AG10803 (cell line): ENCODE measurements around the gene PKNOX2.

Experiments
- DNase-seq: peaks from one replicate; pipeline ENCODE4 v3.0.0; 2010; ENCODE audit warnings: low read depth
- H3K4me3 ChIP-seq: 2 replicates; pipeline ENCODE4 v1.5.1; 2011; ENCODE audit warnings: mild to moderate bottlenecking, low read length, control low read depth
- TF ChIP-seq, protein P1 (sequence below): conservative IDR thresholded peaks from 2 replicates; pipeline ENCODE4 v1.5.1; 2011; ENCODE audit warnings: mild to moderate bottlenecking, low read length, control low read depth, inconsistent platforms

The PKNOX2 gene

DNA sequence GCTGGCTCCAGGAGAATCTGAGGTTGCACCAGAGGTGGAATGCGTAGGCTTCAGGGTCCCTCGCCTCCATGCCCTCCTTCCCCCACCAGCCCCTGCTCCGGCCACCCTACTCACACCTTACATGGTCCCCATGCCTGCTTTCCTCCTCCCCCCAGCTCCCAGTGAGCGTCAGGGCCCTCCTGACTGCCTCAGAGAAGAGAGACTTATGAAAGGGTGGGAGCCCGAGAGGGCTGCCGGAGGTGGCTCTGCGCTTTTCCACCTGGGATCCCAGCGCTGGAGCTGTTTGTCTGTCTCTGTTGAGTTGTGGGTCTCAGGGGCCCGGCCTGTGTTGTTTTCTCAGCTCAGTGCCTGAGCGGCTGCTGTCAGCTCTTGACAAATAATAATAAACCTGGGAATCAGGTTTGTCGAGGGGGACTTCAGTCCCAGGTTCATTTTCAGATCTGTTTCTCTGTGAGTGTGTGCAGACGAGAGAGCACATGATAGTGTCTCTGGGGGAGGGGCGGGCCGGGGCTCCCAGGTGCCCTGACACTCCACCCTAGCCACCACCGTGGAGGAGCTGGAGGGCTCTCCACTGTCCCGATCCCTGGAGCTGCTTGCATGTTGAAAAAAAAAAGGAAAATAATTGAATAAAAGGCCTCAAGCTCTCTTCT, 177.9 kb downstream of the PKNOX2 start:
- TF ChIP-seq, protein P1, sequence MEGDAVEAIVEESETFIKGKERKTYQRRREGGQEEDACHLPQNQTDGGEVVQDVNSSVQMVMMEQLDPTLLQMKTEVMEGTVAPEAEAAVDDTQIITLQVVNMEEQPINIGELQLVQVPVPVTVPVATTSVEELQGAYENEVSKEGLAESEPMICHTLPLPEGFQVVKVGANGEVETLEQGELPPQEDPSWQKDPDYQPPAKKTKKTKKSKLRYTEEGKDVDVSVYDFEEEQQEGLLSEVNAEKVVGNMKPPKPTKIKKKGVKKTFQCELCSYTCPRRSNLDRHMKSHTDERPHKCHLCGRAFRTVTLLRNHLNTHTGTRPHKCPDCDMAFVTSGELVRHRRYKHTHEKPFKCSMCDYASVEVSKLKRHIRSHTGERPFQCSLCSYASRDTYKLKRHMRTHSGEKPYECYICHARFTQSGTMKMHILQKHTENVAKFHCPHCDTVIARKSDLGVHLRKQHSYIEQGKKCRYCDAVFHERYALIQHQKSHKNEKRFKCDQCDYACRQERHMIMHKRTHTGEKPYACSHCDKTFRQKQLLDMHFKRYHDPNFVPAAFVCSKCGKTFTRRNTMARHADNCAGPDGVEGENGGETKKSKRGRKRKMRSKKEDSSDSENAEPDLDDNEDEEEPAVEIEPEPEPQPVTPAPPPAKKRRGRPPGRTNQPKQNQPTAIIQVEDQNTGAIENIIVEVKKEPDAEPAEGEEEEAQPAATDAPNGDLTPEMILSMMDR, result no peak
- no peak overlapping the region for H3K4me3 ChIP-seq
- no peak for DNase-seq

DNA sequence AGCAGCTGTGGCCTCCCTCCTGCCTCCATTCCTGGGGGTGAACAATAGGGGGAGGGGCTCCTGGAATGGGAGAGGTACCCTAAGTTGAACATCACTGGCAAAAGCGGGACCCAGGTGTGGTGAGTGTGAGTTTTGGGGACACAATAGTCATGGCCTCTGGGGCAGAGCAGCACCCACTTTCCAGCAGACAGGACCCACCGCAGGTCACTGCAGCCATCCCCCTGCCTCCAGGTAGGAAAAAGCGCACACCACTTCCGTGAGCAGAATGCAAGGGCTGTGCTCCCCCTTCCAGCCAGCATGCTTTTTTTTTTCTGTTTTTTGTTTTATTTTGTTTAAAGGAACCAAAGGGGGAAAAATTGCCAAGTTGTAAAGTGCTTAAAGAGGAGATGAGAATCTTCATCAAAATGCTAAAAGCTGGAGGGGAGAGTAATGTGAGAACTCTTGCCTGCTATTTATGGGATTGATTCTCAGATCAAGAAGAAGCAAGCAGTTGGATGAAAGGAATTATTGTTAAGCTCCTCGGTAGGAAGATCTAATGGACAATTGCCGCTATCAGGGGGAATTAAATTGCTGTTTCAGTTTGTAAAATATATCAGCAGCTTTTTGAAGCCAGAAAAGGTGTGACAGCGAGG, 178.7 kb downstream of the PKNOX2 start:
- DNase-seq, result no peak
- H3K4me3 ChIP-seq, result no peak overlapping the region
- TF ChIP-seq, protein P1, result no peak

DNA sequence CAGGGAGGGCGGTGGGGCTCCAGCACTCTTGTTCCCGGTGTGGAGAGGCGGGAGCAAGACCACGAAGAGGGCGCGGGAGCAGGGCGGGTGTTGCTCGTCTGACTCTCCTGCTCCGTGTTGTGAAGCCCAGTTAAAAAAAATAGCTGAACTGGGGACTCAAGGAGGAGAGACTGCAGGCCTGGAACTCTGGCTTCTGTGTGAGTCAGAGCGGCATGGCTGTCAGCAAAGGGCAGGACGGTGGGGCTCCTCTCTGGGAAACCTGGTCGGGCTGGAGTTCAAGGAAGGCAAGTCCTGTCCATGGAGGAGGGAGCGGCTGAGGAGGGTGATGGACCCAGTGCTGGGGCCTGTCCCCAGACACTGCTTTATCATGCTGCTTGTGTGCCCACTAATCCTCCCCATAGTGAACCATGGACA, 179.2 kb downstream of the PKNOX2 start:
- TF ChIP-seq, protein P1, result no peak
- no peak for DNase-seq
- no peak overlapping the region for H3K4me3 ChIP-seq

DNA sequence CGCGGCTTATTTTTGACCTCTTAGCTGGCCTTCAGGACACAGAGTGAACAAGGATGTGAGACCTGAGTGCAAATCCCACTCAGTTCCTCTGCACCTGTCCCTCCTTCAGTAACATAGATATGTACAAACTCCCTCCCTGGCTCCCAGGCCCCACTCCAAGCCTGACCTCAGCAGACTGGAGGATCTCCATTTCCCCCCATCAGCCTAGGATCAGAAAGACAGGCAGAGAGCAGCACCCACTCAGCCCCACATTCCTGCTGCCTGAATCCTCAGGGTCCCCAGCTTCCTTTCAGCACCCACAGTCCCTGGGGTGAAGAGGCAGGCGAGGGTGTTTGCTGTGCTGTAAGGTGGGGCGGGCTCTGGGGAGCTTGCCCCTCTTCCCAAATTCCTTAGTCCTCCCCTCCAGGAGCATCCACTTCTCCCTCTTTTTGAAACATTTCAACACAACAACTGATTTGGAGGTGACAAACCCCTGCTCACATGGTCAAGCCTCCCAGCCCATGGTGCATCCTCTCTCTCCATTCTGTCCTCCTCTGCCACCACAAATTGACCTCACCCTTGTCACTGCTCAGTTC, 180.4 kb downstream of the PKNOX2 start:
- DNase-seq, result no peak
- TF ChIP-seq, protein P1, result no peak
- no peak overlapping the region for H3K4me3 ChIP-seq

DNA sequence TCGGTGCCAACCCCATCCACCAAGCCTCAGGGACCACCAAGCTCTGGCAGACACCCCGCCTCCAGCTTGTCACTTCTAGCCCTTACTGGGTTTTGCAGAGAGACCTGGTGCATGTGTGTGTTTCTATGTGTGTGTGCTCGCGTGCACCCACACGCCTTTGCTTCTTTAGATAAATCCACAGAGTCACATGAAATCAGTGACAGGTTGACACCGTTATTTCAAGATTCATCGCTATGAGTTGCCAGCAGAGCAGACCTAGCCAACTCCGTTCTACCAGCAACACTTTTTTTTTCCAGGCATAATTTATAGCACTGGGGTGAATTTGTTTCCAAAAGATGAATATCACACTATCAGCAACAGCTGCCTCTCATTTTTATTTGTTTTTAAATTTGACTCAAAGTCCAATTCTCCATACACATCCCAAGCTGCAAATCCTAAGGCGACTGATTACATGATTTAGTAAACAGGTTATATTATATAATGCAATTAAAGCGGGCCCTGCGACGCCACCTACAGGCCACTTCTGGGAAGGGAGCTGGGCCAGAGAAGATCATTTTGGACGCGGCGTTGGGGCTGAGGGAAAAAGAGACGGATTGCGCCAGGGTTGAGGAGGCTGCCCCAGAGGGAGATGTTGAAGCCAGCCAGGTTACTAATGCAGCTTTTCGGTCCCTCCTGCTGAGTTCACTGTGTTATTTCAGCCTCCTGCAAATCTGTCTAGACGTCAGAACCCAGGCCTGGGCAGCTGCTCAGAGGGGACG, 181.0 kb downstream of the PKNOX2 start:
- H3K4me3 ChIP-seq, result no peak overlapping the region
- TF ChIP-seq, protein P1, result peak; percentile 85
- DNase-seq, result peak; percentile 66

DNA sequence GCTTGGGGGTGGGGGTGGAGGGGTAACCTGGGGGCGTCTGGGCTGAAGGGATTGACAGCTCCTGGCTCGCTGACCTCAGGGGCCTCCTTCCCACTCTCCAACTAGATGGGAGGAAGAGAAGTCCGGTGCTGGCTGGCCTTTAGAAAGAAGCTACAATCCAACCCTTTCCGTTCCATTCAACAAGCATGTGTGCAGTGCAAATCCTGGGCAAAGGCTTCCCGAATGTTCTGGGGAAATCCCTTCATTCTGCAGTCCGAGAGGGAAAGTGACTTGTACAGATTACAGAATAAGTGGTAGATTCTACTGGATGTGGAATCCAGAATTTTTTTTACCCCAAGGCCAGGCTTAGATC, 181.6 kb downstream of the PKNOX2 start:
- no peak overlapping the region for H3K4me3 ChIP-seq
- TF ChIP-seq, protein P1, result no peak
- DNase-seq, result no peak
